Neural progenitor cell (in vitro differentiated cells): ENCODE results near the gene DHRS12. TPM values are rescaled to one million over a fixed set of nuclear protein-coding genes. Genes with fewer than 3 reads are reported as not detected.

Experiments used
- DNase-seq: peaks from one replicate; pipeline ENCODE4 v3.0.0-alpha.2; 2016; ENCODE audit warnings: low spot score
- H2AFZ ChIP-seq: fragments of 200-600 bp; sonication (generic); replicated peaks from 2 replicates; pipeline ENCODE4 v1.6.1; 2016; ENCODE audit warnings: antibody characterized with exemption
- H3F3A ChIP-seq: fragments of 200-600 bp; sonication (generic); 2 replicates; pipeline ENCODE4 v1.6.1; 2016; ENCODE audit warnings: antibody characterized with exemption, low read depth
- H3K27ac ChIP-seq: fragments of 200-600 bp; sonication (generic); 2 replicates; pipeline ENCODE4 v1.5.1; 2016; ENCODE audit warnings: mild to moderate bottlenecking
- H3K27me3 ChIP-seq: fragments of 200-600 bp; sonication (generic); 2 replicates; pipeline ENCODE4 v1.6.1; 2016; ENCODE audit warnings: mild to moderate bottlenecking, moderate library complexity
- H3K36me3 ChIP-seq: fragments of 200-600 bp; sonication (generic); 2 replicates; pipeline ENCODE4 v1.5.1; 2016
- H3K4me1 ChIP-seq: fragments of 200-600 bp; sonication (generic); 2 replicates; pipeline ENCODE4 v1.6.1; 2016; ENCODE audit warnings: mixed run types
- H3K4me2 ChIP-seq: fragments of 200-600 bp; sonication (generic); 2 replicates; pipeline ENCODE4 v1.6.1; 2016
- H3K4me3 ChIP-seq: fragments of 200-600 bp; sonication (generic); 2 replicates; pipeline ENCODE4 v1.5.1; 2016
- H3K79me2 ChIP-seq: fragments of 200-600 bp; sonication (generic); 2 replicates; pipeline ENCODE4 v1.6.1; 2016; ENCODE audit warnings: low read depth
- H3K9ac ChIP-seq: fragments of 200-600 bp; sonication (generic); 2 replicates; pipeline ENCODE4 v1.6.1; 2016
- H3K9me3 ChIP-seq: fragments of 200-600 bp; sonication (generic); 2 replicates; pipeline ENCODE4 v1.5.1; 2016; ENCODE audit warnings: low read depth
- H4K20me1 ChIP-seq: fragments of 200-600 bp; sonication (generic); 2 replicates; pipeline ENCODE4 v1.6.1; 2016; ENCODE audit warnings: low read depth
- H3K27ac Mint-ChIP-seq: 3 replicates; pipeline ENCODE4 v1.8.0; 2021; ENCODE audit warnings: mixed read lengths
- H3K27me3 Mint-ChIP-seq: 2 replicates; pipeline ENCODE4 v1.8.0; 2022; ENCODE audit warnings: low read depth, mild to moderate bottlenecking, inconsistent platforms, moderate library complexity, mixed read lengths; ENCODE audit not compliant: insufficient read depth
- H3K36me3 Mint-ChIP-seq: 3 replicates; pipeline ENCODE4 v1.8.0; 2021; ENCODE audit warnings: mixed read lengths
- H3K4me1 Mint-ChIP-seq: 3 replicates; pipeline ENCODE4 v1.8.0; 2021; ENCODE audit warnings: mixed read lengths
- H3K4me3 Mint-ChIP-seq: 3 replicates; pipeline ENCODE4 v1.8.0; 2021; ENCODE audit warnings: mild to moderate bottlenecking, moderate library complexity, mixed read lengths
- H3K9me3 Mint-ChIP-seq: 3 replicates; pipeline ENCODE4 v1.8.0; 2020; ENCODE audit warnings: mixed read lengths
- CTCF ChIP-seq: fragments of 200-600 bp; sonication (generic); IDR thresholded peaks from 2 replicates; pipeline ENCODE4 v1.5.1; 2017; ENCODE audit warnings: antibody characterized with exemption, mild to moderate bottlenecking
- EZH2 ChIP-seq: fragments of 200-600 bp; sonication (generic); IDR thresholded peaks from 2 replicates; pipeline ENCODE4 v1.6.1; 2017; ENCODE audit warnings: antibody characterized with exemption, mild to moderate bottlenecking, moderate library complexity
- EZH2phosphoT487 ChIP-seq: fragments of 200-600 bp; sonication (generic); IDR thresholded peaks from 2 replicates; pipeline ENCODE4 v1.6.1; 2017; ENCODE audit warnings: antibody characterized with exemption
- total RNA-seq: library from RNA; depleted of rRNA; stranded (reverse); fragments of >200 nt; gene quantifications from 2 replicates; pipeline ENCODE4 v1.2.3, GENCODE V29; 2015; ENCODE audit warnings: low replicate concordance

Gene DHRS12
- total RNA-seq, 1 donor from 2014 or later: 5.2 TPM

- Histone ChIP-seq H3K9ac (no peak overlapping the region), H3K36me3 (no peaks in the 10 kb centered on the region), H3K27ac (no peak overlapping the region), H3K4me2 (no peak overlapping the region), H3K4me1 (no peaks in the 10 kb centered on the region), H3F3A (no peaks in the 10 kb centered on the region), H3K9me3 (no peaks in the 10 kb centered on the region), H4K20me1 (no peaks in the 10 kb centered on the region), H3K4me3 (no peak overlapping the region), H2AFZ (no peak overlapping the region), H3K79me2 (no peaks in the 10 kb centered on the region), H3K27me3 (no peaks in the 10 kb centered on the region)
- no peak for DNase-seq
- Mint-ChIP-seq H3K4me1 (peaks cover 15% of the 10 kb centered on the region), H3K27ac (no peak overlapping the region), H3K4me3 (no peak overlapping the region), H3K36me3 (peaks cover 39% of the 10 kb centered on the region), H3K27me3 (peaks cover 7% of the 10 kb centered on the region), H3K9me3 (no peaks in the 10 kb centered on the region)
- TF ChIP-seq EZH2phosphoT487 (no peak), EZH2 (no peak), CTCF (no peak)
Measured at GRCh38 chr13:51761643-51762350, 42.2 kb downstream of the DHRS12 start.

GRCh38 chr13:51760592-51760991 lies 43.4 kb downstream of the DHRS12 start:
- Mint-ChIP-seq H3K4me1 (peaks cover 14% of the 10 kb centered on the region), H3K27me3 (peaks cover 7% of the 10 kb centered on the region), H3K9me3 (no peaks in the 10 kb centered on the region), H3K4me3 (no peak overlapping the region), H3K36me3 (peaks cover 34% of the 10 kb centered on the region), H3K27ac (peak overlapping the region; percentile 14)
- Histone ChIP-seq H3K4me3 (no peak overlapping the region), H3K9ac (no peak overlapping the region), H3K9me3 (no peaks in the 10 kb centered on the region), H3F3A (no peaks in the 10 kb centered on the region), H3K4me2 (no peak overlapping the region), H3K27me3 (no peaks in the 10 kb centered on the region), H3K4me1 (no peaks in the 10 kb centered on the region), H3K36me3 (no peaks in the 10 kb centered on the region), H2AFZ (no peak overlapping the region), H3K27ac (no peak overlapping the region), H3K79me2 (no peaks in the 10 kb centered on the region), H4K20me1 (no peaks in the 10 kb centered on the region)
- no peak for TF ChIP-seq CTCF
- no peak for TF ChIP-seq EZH2
- TF ChIP-seq EZH2phosphoT487: no peak
- no peak for DNase-seq

GRCh38 chr13:51759240-51759639 lies 44.7 kb downstream of the DHRS12 start:
- peaks cover 33% of the 10 kb centered on the region for H3K36me3 Mint-ChIP-seq
- Histone ChIP-seq H3K4me3 (no peak overlapping the region), H3K9ac (no peak overlapping the region), H3K36me3 (no peaks in the 10 kb centered on the region), H3K4me2 (no peak overlapping the region), H3K9me3 (no peaks in the 10 kb centered on the region), H4K20me1 (no peaks in the 10 kb centered on the region), H3K4me1 (no peaks in the 10 kb centered on the region), H2AFZ (no peak overlapping the region), H3F3A (no peaks in the 10 kb centered on the region), H3K79me2 (no peaks in the 10 kb centered on the region), H3K27me3 (no peaks in the 10 kb centered on the region), H3K27ac (no peak overlapping the region)
- no peak overlapping the region for H3K4me3 Mint-ChIP-seq
- TF ChIP-seq CTCF (no peak), EZH2phosphoT487 (no peak), EZH2 (no peak)
- DNase-seq: no peak
- H3K9me3 Mint-ChIP-seq: no peaks in the 10 kb centered on the region
- H3K27ac Mint-ChIP-seq: no peak overlapping the region
- peaks cover 7% of the 10 kb centered on the region for H3K27me3 Mint-ChIP-seq
- peaks cover 4% of the 10 kb centered on the region for H3K4me1 Mint-ChIP-seq
